Stimulated activated CD8-positive, alpha-beta memory T cell treated with anti-CD3 and anti-CD28 coated beads, Interleukin-12 subunit alpha, Interleukin-12 subunit beta, amount 100 ng/mL, for 4 hours (primary cell): ENCODE data around the gene MYH9.
"Not testable (repeated sequence)": the region's sequence is repeated elsewhere in the genome, so short reads cannot be mapped to it uniquely, and the experiment has no call there.

Source experiments
- DNase-seq: peaks from one replicate; pipeline ENCODE4 v3.0.0-alpha.2; 2020; ENCODE audit warnings: low read depth

The MYH9 gene

DNA sequence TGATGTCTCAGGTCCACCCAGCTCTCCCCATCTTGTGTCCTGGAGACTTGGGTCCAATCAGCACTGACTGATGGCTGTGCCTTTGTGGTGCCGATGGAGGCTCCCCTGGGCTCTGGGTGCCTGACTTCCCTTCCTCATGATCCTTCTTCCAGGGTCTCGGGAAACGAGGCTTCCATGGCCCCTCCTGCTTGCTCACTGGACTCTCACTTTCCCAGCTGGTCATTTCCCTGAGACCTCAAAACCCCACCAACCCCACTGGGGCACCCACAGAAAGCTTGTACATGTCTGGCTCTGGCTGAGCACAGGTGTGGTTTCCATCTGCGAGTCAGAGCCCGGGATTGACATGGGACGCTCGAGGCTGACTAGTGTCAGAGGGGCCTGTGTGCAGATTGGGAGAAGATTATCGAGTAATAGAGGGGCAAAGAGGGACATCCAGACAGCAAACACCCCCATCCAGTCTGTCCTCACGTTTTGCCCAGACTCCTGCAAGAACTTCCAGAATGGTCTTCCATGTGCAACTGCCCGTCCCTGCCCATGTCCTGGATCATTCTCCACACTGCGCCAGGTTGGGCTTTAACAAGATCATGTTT is 119.8 kb downstream of the MYH9 start:
- DNase-seq: no peak

GRCh38 chr22:36267058-36267457 is 120.7 kb downstream of the MYH9 start:
- DNase-seq: no peak

GRCh38 chr22:36263886-36264664 is 123.7 kb downstream of the MYH9 start:
- not testable (repeated sequence) for DNase-seq

GRCh38 chr22:36263216-36263673 is 124.5 kb downstream of the MYH9 start:
- not testable (repeated sequence) for DNase-seq

DNA sequence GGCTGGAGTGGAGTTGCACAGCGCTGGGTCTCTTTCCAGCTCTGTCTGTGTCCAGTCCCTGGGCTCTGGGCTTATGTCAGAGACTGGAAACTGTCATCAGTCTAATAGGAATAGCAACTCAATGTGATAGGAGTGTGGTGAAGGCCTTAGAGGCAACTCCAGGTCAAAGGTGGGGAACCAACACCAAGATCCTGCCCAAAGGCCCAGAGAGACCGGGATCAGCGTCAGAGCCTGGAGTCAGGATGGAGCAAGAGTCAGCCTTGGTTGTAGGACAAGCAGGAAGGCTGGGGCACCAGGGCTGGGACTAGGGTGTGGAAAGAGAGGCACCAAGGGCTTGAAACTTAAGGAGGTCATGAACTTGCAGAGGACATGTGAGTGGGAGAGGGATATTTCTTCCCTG is 125.5 kb downstream of the MYH9 start:
- not testable (repeated sequence) for DNase-seq

GRCh38 chr22:36261675-36262074 is 126.1 kb downstream of the MYH9 start:
- not testable (repeated sequence) for DNase-seq

DNA sequence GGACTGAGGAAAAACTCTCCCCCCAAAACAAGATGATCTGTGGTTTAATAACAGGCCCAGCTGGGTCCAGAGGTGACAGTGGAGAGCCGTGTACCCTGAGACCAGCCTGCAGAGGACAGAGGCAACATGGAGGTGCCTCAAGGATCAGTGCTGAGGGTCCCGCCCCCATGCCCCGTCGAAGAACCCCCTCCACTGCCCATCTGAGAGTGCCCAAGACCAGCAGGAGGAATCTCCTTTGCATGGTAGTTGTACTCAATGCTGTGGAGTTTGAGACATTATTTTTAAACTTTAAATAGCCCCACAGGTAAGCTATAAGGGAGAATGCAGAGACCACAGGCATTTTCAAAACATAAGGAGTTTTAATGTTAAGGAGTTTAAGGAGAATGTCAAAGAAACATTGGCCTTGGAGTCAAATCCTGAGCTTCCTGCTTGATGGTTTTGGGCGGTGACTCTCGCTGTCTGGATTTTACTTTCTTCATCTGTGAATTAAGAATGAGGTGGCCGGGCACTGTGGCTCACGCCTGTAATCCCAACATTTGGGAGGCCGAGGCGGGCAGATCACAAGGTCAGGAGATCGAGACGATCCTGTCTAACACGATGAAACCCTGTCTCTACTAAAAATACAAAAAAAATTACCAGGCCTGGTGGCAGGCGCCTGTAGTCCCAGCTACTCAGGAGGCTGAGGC is 128.0 kb downstream of the MYH9 start:
- DNase-seq: no peak

DNA sequence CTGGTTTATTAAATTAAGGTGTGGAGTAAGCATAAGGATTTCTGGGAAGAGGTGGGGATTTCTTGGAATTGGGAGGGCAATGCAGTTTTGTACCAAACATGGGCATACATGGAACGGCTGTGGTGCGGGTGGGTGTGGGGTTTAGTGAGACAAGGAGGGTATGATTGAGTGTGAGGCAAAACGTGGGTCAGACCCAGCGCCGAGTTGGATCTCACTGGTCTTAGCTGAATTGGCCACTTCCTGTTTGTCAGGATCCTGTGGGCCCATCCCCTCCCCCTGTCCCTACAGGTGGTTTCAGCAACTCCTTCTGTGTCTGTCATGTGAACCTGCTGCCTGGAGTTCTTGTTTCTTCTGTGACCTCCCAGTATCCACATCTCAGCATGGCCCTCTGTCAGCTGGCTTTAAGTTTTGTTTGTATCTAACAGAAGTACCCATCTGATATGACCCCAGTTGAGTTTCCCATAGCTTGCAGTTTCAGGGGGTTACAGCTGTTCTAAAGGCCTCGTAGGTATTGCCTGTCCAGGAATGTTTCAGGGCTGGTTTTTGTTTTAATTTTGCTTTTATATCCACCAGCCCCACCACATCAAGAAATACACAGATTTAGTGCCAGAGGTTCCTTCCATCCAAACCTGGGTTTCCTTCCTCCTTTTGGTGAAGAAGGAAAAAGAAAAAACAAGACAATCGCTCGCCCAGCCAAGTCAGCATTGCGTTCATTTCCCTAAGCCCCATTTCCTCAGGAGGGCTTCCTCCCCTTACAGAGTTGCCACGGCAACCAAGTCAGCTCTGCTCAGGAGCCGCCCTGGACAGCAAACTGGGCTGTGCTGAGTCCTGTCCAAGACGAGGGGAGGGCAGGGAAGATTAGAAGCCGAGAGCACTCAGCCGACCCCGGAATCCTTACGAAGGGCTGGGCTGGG is 128.8 kb downstream of the MYH9 start:
- no peak for DNase-seq

DNA sequence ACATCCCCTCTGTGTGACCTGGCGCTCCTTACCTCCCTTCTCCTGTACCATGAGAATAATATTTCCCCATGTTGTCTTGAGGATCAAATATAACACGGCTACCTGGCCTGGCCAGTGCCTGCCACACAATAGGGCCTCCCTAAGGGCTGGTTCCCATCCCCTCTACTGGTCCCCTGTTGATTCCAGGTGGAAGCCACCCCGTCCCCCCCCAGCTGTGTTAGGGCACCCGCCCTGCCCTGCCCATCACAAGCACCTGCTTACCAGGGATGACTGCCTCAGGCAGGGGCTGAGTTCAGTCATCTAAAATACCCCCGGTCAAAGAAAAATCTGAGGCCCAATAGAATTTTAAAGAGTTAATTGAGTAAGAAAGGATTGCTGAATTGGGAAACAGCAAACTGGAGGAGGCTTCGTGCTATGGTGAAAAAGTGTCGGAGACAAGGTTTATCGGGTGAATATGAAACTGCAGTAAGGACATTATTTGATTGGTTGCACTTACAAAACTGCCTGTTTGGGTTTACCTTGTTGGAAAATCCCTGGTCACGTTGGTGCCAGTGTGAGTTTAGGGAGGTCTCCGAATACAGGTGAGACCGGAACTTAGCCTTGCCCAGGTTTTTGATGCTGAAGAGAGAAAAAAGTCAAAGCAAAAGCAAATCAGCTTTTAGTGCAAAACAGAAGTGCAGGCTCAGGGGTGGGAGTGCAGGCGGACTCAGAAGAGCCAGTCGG is 129.7 kb downstream of the MYH9 start:
- no peak for DNase-seq

GRCh38 chr22:36257308-36257707 is 130.5 kb downstream of the MYH9 start:
- DNase-seq: no peak

DNA sequence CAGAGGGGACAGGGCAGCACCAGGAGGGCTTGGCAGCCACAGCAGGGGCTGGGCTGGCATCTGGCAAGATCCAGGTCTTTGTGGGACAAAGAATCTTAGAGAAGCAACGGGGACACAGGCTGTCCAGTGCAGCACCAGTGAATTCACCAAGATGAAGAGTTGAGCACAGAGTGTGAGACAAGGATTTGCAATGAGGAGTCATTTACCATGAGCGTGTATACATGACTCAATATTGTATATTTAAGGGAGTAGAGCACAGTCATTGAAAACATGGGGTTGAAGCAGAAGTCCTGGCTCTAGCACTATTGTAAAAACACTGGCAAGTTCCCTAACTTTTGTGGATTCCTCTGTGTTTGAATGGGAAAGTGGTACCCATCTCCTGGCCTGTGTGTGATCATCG is 131.3 kb downstream of the MYH9 start:
- no peak for DNase-seq

DNA sequence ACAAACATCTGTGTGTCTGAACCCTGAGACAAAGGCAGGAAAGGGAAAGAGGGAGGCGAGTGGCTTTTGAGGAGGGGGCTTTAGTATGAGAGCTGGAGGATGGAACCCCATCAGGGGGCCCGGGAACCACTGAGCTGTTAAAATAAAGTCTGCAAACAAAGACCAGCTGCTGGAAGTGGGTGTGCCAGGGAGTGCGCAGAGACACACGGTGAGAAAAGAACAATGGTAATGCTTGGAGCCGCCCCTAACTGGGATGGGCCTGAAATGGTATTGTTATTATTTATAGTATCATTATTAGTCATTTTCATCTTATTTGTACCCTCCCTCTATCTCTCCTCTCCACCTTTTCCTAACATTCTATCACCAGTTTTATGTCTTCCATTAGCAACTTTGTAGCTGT is 132.2 kb downstream of the MYH9 start:
- DNase-seq: not testable (repeated sequence)

- no peak for DNase-seq
These were observed 134.0 kb downstream of the MYH9 start for GRCh38 chr22:36253523-36254490.

- no peak for DNase-seq
These were observed 134.8 kb downstream of the MYH9 start, which contains the start of gene APOL1 for GRCh38 chr22:36252754-36253522. APOL1 (plus strand) TSS chr22:36253133; CDS start chr22:36254956, 1,823 bp downstream.

DNA sequence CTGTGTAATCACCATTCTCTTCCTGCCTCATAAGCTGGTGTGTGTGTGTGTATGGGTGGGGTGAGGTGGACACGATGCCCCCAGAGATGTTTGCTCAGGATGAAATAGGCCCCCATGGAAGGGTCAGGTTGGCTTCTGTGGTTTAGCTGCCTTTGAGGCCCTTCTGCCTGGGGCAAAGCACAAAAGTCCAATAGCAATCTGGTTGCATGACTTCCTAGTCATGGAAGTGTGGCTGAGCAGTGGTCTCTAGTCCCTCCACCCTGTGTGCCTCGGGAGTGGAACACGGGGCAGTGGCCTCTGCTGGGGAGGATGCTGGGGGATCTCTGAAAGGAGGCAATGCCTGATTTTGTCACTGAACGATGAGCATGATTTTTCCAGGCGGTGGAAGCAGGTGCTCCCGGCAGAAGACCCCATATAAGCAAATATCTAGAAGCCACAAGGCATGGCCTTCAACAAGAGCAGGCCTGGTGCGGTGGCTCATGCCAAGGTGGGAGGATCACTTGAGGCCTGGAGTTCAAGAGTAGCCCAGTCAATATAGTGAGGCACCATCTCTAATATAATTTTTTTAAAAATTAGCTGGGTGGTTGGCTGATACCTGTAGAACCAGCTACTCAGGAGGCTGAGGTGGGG is 135.7 kb downstream of the MYH9 start:
- not testable (repeated sequence) for DNase-seq

- DNase-seq: not testable (repeated sequence)
These were observed 137.3 kb downstream of the MYH9 start for GRCh38 chr22:36250292-36250960.

DNA sequence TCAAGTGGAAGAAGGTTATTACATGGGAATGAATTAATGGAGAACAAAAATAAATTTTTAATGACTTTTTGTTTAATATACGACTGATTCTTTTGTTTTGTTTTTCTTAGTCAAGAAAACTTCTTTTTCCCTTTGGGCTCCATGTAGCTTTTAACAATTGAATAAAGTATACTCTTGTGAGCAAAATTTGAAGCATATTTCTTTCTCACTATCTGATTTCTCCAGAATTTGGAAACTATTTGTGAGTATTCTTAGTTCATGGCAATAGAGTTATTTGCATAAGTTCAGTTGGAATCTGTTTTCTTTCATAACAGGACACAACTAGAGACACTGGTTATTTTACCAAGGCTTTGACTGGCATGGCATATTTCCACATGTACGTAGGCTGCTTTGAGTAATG is 138.6 kb downstream of the MYH9 start:
- no peak for DNase-seq

DNA sequence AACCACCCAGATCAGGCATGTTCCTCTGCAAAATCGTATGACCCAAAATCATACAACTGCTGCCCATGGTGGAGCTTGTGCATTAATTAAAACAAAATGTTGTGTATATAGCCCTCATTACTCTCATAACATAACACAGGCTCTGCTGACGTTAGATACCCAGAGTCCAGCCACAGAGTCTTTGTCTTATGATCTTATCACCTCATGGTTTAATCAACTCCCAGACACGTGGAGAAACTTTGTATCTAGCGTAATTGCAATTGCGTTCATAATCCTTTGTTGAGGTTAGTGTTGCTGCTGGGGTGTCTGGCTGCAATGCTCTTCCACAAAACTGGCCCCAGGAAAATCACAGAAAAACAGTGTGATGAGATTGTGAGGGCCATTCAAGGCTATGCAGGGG is 139.8 kb downstream of the MYH9 start:
- no peak for DNase-seq
